ENCODE data around the gene DLL3.

DNA sequence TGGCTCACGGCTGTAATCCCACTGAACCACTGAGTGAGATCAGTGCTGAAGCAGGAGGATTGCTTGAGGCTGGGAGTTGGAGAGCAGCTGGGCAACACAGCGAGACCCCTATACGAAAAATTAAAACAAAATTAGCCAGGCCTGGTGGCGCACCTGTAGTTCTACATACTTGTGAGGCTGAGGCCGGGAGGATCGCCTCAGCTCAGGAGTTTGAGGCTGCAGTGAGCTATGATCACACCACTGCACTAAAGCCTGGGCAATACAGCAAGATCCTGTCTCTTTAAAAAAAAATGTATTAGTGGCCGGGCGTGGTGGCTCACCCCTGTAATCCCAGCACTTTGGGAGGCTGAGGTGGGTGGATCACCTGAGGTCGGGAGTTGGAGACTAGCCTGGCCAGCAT is 9.9 kb downstream of the DLL3 start:
- TF ChIP-seq, protein P1, sequence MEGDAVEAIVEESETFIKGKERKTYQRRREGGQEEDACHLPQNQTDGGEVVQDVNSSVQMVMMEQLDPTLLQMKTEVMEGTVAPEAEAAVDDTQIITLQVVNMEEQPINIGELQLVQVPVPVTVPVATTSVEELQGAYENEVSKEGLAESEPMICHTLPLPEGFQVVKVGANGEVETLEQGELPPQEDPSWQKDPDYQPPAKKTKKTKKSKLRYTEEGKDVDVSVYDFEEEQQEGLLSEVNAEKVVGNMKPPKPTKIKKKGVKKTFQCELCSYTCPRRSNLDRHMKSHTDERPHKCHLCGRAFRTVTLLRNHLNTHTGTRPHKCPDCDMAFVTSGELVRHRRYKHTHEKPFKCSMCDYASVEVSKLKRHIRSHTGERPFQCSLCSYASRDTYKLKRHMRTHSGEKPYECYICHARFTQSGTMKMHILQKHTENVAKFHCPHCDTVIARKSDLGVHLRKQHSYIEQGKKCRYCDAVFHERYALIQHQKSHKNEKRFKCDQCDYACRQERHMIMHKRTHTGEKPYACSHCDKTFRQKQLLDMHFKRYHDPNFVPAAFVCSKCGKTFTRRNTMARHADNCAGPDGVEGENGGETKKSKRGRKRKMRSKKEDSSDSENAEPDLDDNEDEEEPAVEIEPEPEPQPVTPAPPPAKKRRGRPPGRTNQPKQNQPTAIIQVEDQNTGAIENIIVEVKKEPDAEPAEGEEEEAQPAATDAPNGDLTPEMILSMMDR (IDR thresholded peaks at IDR 0.05), result no peak
- TF ChIP-seq POLR2A (IDR thresholded peaks at IDR 0.05) (no peak), EP300 (IDR thresholded peaks at IDR 0.05; ENCODE audit: low read depth) (no peak)
